DMS53 treated with DMSO at 0.1 percent for 48 hours (cell line): ENCODE data around the gene RAB40A.
"Not testable (repeated sequence)": the region's sequence is repeated elsewhere in the genome, so short reads cannot be mapped to it uniquely, and the experiment has no call there.

Experiments used
- DNase-seq: peaks from one replicate; lab custom pipeline; 2025; ENCODE audit not compliant: unreplicated experiment; lab: John Stamatoyannopoulos, UW

The RAB40A gene

DNA sequence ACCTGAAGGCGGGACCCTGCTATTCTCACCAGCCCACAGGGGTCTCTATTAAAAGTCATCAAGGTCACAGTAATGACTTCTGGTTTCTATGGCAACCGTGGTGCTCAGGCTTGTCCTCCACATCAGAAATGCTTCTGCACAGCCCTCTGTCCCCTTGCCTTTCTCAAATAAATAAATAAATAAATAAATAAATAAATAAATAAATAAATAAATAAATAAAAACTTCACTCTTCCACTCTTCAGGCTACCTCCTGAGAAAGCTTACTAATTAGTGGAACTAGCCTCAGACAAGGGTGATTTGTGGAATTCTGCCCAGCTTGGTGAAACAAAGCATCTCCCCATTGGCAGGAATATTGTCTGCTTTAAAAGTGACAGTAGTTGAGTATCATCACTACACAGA lies 5.5 kb upstream of the RAB40A start:
- DNase-seq = no peak

GRCh38 chrX:103523605-103524004 lies 4.3 kb upstream of the RAB40A start:
- DNase-seq = no peak

DNA sequence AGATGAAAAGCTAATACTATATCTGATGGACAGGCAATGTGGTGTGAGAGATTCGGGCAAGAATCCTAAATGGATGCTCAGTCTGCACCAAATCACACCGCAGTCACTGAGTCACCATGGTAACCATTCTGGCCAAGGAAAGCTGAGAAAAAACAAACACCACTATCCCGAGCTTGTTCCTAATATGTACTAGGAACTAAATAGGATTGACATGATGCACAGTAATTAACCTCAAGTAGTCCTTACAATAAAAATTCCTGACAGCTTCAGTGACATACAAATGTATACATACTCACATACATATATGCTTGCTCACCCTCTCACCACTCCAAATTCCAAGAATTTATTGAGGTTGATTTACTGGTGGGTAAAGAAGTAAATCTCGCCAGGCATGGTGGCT lies 1.1 kb upstream of the RAB40A start:
- DNase-seq = no peak

- no peak for DNase-seq
Observed at GRCh38 chrX:103518571-103518970, 718 bp downstream of the RAB40A start.

GRCh38 chrX:103517246-103517645 lies 2.0 kb downstream of the RAB40A start:
- DNase-seq = no peak

DNA sequence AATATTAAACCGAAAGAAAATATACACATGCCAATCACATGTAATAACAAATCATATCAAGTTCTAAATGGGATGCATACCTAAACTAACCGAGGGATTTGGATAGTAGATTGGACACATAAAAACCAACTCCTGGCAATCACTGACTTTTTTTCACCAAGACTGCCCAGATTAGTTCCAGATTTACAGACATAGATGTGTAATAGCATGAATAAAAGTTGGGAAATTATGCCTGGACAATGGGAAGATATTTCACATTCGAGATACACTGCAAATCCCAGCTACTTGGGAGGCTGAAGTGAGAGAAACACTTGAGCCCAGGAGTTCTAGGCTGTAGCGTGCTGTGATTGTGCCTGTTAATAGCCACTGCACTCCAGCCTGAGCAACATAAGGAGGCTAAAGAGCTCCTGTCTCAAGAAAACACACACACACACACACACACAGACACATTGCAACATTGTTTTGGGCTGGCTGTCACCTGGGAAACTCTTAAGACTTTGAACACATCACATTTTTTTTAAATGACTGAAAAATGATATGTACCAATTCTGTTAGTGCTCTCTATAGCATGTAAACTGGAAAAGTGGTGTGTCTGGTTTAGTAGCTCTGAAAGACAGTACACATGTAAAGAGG lies 5.7 kb downstream of the RAB40A start:
- DNase-seq = no peak

- no peak for DNase-seq
Observed at GRCh38 chrX:103513067-103513466, 6.2 kb downstream of the RAB40A start.

DNA sequence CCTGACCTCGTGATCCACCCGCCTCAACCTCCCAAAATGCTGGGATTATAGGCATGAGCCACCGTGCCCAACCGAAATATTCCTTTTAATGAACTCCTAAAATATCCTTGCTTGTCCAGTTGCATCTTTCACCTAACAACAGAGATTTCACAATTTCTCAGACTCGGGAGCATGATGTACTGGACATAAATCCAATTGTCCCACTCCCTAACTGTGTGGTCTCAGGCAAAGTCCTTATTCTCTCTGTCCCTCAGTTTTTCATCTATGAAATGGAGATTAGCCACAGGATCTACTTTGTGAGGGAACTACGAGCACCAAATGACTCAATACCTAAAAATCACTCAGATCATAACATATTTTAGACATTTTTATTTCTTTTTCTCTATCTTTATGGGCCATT lies 9.3 kb downstream of the RAB40A start:
- no peak for DNase-seq

DNA sequence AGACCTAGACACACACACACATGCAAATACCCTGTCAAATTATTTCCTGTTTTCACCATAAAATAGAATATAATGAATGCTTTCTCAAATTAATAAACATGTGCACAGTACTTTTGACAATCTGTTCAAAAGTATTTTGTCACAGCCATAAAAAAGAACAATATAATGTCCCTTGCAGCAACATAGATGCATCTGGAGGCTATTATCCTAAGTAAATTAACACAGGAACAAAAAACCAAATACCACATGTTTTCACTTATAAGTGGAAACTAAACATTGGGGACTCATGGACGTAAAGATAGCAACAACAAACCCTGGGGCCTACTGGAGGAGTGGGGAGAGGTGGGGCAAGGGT lies 15.5 kb downstream of the RAB40A start:
- DNase-seq = no peak

DNA sequence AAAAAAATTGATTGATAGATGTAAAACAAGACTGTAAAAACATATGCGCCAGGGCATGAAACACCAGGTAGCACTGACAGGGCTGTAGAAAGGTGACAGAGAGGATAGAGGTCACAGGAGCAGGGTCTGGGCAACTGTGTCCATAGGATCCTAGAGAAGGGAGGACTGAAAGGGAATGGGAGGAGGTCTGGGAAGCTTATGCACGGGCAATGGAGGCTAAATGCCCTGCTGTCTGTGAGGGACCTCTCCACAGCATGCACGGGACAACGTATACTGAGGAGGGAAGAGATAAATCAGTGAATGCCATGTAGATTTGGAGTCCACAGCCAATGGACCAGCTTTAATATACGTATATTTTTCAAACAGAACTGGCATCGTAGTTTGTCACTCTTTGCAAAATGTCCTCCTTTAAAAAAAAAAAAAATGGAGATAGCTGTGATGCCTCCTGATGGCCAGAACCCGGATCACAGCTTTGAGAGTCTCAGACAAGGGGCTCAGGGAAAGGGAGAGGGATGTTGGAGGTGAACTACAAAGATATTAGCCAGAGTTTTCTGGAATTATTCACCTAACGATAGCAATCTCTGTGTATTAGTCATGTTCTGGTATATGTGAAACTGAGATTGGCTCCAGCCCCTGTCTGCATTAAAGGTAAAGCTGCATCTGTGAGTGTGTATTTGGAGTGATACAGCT lies 16.0 kb downstream of the RAB40A start:
- DNase-seq = no peak

DNA sequence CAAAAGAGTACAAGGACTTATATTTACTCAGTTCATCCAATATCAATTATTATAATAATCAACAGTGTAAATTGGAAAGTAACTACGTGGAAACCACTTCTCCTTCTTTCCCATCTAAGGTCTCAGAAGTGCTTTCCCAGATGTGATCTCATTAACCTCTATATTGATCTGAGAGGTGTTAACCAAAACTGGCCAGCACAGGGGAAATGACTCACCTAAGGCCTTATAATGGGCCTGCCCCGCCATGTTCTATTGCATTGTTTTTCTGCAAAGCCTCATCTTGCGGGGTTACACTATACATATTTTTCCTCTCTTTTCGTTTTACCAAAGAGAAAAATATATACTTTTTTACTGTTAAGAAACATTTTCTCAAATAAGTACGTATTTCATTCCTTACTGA lies 20.5 kb downstream of the RAB40A start:
- no peak for DNase-seq

GRCh38 chrX:103495786-103496185 lies 23.5 kb downstream of the RAB40A start:
- DNase-seq = no peak

DNA sequence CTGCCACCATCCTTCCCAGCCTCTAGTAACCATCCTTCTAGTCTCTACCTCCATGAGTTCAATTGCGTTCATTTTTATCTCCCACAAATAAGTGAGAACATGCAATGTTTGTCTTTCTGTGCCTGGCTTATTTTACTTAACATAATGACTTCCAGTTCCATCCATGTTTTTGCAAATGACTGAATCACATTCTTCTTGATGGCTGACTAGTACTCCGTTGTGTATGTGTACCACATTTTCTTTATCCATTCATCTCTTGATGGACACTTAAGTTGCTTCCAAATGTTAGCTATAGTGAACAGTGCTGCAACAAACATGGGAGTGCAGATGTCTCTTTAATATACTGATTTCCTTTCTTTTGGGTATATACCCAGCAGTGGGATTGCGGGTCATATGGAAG lies 25.7 kb downstream of the RAB40A start:
- DNase-seq = not testable (repeated sequence)

DNA sequence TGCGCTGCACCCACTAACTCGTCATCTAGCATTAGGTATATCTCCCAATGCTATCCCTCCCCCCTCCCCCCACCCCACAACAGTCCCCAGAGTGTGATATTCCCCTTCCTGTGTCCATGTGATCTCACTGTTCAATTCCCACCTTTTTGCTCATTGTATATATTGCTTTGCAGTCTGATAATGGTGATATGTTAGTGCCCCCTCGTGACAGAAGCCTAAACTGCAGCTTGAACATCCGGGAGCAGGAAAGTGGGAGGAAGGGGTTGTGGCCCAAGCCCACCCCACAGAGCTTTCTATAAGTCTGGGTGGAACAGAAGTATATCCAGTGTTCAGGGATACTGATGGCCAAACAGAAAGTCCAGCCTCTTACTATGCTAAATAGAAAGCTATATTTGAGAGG lies 29.6 kb downstream of the RAB40A start:
- DNase-seq = peak; percentile 23

GRCh38 chrX:103488794-103489193 lies 30.5 kb downstream of the RAB40A start:
- no peak for DNase-seq

DNA sequence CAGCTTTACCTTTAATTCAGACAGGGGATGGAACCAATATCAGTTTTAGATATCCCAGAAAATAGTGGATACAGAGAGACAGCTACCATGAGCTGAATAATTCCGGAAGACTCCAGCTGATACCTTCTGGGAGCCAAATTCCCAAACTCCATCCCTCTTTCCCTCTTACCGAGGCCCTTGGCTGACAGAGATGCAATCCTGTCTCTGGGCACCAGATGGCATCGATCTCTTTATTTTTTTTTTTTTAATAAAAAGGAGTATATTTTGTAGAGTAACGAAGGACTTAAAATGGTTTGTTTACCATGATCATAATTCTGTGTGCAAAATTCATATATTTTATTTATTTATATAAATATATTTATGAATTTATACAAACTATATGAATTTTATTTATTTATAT lies 31.0 kb downstream of the RAB40A start:
- no peak for DNase-seq

DNA sequence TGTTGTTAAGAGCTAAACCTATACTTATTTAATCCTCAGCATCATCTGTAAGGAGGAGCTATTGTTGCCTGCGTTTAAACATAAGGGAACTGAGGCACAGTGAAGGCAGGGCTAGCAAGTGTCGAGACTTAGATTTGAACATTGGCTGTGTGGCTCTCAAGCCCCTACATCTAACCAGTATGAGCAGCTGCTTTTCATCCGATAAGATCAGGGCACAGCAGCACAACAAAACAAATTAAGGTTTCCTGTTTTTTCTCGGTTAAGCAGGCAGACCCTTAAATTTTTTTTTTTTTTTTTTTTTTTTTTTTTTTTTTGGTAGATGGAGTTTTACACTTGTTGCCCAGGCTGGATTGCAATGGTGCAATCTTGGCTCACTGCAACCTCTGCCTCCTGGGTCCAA lies 35.6 kb downstream of the RAB40A start:
- DNase-seq = no peak

- no peak for DNase-seq
Observed at GRCh38 chrX:103480526-103480925, 38.8 kb downstream of the RAB40A start.

GRCh38 chrX:103477496-103477895 lies 41.8 kb downstream of the RAB40A start:
- no peak for DNase-seq

DNA sequence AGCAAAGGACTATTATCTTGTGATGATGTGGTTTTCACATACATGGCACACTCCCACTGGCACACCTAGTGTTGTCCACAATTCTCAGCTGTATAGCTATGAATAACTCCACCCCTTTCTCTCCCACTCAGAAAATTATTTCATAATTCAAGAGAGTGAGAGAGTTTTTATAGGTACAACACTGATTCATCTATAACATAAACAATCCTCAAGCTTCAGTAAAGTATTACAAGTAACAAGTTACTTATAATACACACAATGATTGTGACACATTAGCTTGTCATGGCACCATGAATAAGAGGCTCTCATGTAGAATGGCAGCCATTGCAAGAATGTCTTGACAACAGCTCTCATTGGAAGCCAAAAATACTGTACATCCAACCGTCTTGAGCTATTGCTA lies 43.9 kb downstream of the RAB40A start:
- no peak for DNase-seq

GRCh38 chrX:103469977-103470376 lies 49.3 kb downstream of the RAB40A start:
- not testable (repeated sequence) for DNase-seq

- no peak for DNase-seq
Observed at GRCh38 chrX:103467887-103468286, 51.4 kb downstream of the RAB40A start.

DNA sequence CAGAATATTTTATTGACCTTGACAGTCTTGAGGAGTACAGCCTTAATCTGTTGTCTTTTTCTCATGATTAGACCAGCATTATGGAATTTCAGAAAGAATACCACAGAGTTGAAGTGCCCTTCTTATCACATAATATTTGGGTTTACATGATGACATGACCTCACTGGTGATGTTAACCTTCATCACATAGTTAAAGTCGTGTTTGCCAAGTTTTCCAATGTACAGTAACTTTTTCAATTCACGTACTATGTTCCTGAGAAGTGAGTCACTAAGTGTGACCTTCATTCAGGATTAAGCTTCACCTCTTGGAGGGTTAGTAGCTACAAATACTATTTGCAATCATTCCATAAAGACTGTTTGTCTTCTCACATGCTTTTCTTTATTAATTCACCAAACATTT lies 52.1 kb downstream of the RAB40A start:
- no peak for DNase-seq
